ENCODE measurements around the gene FASN. TPM values are rescaled to one million over a fixed set of nuclear protein-coding genes. Genes with fewer than 3 reads are reported as not detected.

FASN gene
- total and polyA plus RNA-seq, 2 donors (not counting 3 experiments of a cell fraction or from before 2014, with no cell fraction given): 101 to 360 TPM

- Histone ChIP-seq H3K9me3 (replicated peaks; ENCODE audit: control insufficient read depth, insufficient read depth, low read length) (no peaks in the 10 kb centered on the region), H2AFZ (ENCODE audit: low read depth, low read length) (no peak overlapping the region), H3K4me1 (ENCODE audit: control insufficient read depth, extremely low read depth, insufficient read depth, low read length) (no peaks in the 10 kb centered on the region), H3K79me2 (ENCODE audit: control insufficient read depth, insufficient read depth, low read length) (no peaks in the 10 kb centered on the region), H3K9ac (replicated peaks; ENCODE audit: extremely low read depth, insufficient read depth, low read length) (no peak overlapping the region), H3K27ac (ENCODE audit: insufficient read depth, low read depth, low read length) (no peak overlapping the region), H3K27me3 (ENCODE audit: control insufficient read depth in 2 of 2, insufficient read depth in 2 of 2, low read length in 2 of 2) (no peaks in the 10 kb centered on the region), H3K9me1 (replicated peaks; ENCODE audit: control insufficient read depth, extremely low read depth, insufficient read depth, low read length) (no peaks in the 10 kb centered on the region), H3K4me2 (ENCODE audit: insufficient read depth, low read length) (no peak overlapping the region), H4K20me1 (replicated peaks; ENCODE audit: control insufficient read depth, extremely low read depth, insufficient read depth, low read length) (no peaks in the 10 kb centered on the region), H3K4me3 (replicated peaks in 1 of 3; ENCODE audit: insufficient read depth in 1 of 3, low read depth in 1 of 3, low read length in 3 of 3) (no peak overlapping the region), H3K36me3 (ENCODE audit: control insufficient read depth in 2 of 2, extremely low read depth in 1 of 2, insufficient read depth in 2 of 2, low read length in 2 of 2) (peaks cover 12 to 60% of the 10 kb centered on the region in 2 experiments)
- dilution Hi-C loops (cut with MboI; ENCODE audit: extremely low pct_ligation_motif_present, low sequenced_read_pairs): no loop called here
- TF ChIP-seq CTCF (IDR thresholded peaks at IDR 0.05; ENCODE audit: extremely low read depth in 1 of 2, insufficient read depth in 1 of 2, low read depth in 1 of 2, low read length in 2 of 2) (no peak), EZH2 (IDR thresholded peaks at IDR 0.05; ENCODE audit: borderline replicate concordance, low read depth, low read length, severe bottlenecking) (no peak), JUN (IDR thresholded peaks at IDR 0.05; ENCODE audit: borderline replicate concordance, insufficient read depth, insufficient read length, low read depth) (no peak), POLR2A (IDR thresholded peaks at IDR 0.05; ENCODE audit: low read depth, low read length) (no peak), POLR2AphosphoS5 (IDR thresholded peaks at IDR 0.05; ENCODE audit: insufficient read depth, low read depth, low read length) (no peak), MYC (IDR thresholded peaks at IDR 0.05; ENCODE audit: low read depth, low read length) (no peak), FOS (IDR thresholded peaks at IDR 0.05; ENCODE audit: borderline replicate concordance, insufficient read depth, low read length) (no peak), GATA2 (IDR thresholded peaks at IDR 0.05; ENCODE audit: insufficient read depth, insufficient read length, low read depth, low read length) (no peak)
- TF ChIP-seq, protein P1, sequence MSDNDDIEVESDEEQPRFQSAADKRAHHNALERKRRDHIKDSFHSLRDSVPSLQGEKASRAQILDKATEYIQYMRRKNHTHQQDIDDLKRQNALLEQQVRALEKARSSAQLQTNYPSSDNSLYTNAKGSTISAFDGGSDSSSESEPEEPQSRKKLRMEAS (IDR thresholded peaks at IDR 0.05; ENCODE audit: insufficient read depth, insufficient read length): no peak
- intact Hi-C loops (cut with micrococcal nuclease): no loop called here
- BruUV-seq (replicated peaks): no TSS peak
- FAIRE-seq (no peak), DNase-seq (ENCODE audit: low read depth, low spot score) (no peak)
- ChIA-PET CTCF (interaction anchor here (1.0 kb wide), 1 partner anchor 28 kb away, joined by 4 read pairs; no protein-coding TSS in a partner anchor), POLR2A (no interaction called here)
These were observed 39.7 kb downstream of the FASN start for GRCh38 chr17:82058230-82058854.
